Neural cell (in vitro differentiated cells): ENCODE measurements around the gene SHQ1.

Experiments
- EP300 ChIP-seq: fragments of 450-650 bp; conservative IDR thresholded peaks from 2 replicates; pipeline ENCODE4 v1.6.1; 2014; ENCODE audit warnings: antibody characterized with exemption, mild to moderate bottlenecking, moderate library complexity; ENCODE audit not compliant: poor library complexity, severe bottlenecking
- EZH2 ChIP-seq: fragments of 200-600, 300-800 bp; shearing (Covaris generic), sonication (generic); IDR thresholded peaks from 2 replicates; pipeline ENCODE4 v1.6.1; 2014; ENCODE audit warnings: antibody characterized with exemption, low read length, borderline replicate concordance, mild to moderate bottlenecking; ENCODE audit not compliant: insufficient read depth, poor library complexity, severe bottlenecking
- MXI1 ChIP-seq: fragments of 450-650 bp; conservative IDR thresholded peaks from 2 replicates; pipeline ENCODE4 v1.6.1; 2014; ENCODE audit warnings: antibody characterized with exemption, mild to moderate bottlenecking; ENCODE audit not compliant: poor library complexity, severe bottlenecking
- POLR2AphosphoS5 ChIP-seq: IDR thresholded peaks from 2 replicates; pipeline ENCODE4 v1.6.1; 2012
- RAD21 ChIP-seq: fragments of 450-650 bp; conservative IDR thresholded peaks from 2 replicates; pipeline ENCODE4 v1.6.1; 2014; ENCODE audit warnings: antibody characterized with exemption, mild to moderate bottlenecking, moderate library complexity
- TF ChIP-seq, protein P1 (sequence below): fragments of 450-650 bp; IDR thresholded peaks from 2 replicates; pipeline ENCODE4 v1.5.1; 2014; ENCODE audit warnings: antibody characterized with exemption, mild to moderate bottlenecking, moderate library complexity; ENCODE audit not compliant: poor library complexity, severe bottlenecking
- TF ChIP-seq, protein P2 (sequence below): IDR thresholded peaks from 2 replicates; pipeline ENCODE4 v1.6.1; 2012; ENCODE audit warnings: borderline replicate concordance

DNA sequence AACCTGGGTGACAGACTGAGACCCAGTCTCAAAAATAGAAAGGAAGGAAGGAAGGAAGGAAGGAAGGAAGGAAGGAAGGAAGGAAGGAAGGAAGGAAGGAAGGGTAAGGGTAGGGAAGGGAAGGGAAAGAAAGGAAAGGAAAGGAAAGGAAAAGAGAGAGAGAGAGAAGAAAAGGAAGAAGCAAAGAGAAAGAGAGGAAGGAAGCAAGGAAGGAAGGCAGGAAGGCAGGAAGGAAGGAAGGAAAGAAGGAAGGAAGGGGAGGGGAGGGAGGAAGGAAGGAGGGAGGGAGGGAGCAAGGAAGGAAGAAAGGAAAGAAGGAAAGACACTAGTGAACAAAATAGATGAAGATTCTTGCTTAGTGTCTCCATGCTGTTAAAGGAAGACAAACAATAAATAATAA lies 129.1 kb downstream of the SHQ1 start:
- TF ChIP-seq, protein P1, sequence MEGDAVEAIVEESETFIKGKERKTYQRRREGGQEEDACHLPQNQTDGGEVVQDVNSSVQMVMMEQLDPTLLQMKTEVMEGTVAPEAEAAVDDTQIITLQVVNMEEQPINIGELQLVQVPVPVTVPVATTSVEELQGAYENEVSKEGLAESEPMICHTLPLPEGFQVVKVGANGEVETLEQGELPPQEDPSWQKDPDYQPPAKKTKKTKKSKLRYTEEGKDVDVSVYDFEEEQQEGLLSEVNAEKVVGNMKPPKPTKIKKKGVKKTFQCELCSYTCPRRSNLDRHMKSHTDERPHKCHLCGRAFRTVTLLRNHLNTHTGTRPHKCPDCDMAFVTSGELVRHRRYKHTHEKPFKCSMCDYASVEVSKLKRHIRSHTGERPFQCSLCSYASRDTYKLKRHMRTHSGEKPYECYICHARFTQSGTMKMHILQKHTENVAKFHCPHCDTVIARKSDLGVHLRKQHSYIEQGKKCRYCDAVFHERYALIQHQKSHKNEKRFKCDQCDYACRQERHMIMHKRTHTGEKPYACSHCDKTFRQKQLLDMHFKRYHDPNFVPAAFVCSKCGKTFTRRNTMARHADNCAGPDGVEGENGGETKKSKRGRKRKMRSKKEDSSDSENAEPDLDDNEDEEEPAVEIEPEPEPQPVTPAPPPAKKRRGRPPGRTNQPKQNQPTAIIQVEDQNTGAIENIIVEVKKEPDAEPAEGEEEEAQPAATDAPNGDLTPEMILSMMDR: no peak
- TF ChIP-seq, protein P2, sequence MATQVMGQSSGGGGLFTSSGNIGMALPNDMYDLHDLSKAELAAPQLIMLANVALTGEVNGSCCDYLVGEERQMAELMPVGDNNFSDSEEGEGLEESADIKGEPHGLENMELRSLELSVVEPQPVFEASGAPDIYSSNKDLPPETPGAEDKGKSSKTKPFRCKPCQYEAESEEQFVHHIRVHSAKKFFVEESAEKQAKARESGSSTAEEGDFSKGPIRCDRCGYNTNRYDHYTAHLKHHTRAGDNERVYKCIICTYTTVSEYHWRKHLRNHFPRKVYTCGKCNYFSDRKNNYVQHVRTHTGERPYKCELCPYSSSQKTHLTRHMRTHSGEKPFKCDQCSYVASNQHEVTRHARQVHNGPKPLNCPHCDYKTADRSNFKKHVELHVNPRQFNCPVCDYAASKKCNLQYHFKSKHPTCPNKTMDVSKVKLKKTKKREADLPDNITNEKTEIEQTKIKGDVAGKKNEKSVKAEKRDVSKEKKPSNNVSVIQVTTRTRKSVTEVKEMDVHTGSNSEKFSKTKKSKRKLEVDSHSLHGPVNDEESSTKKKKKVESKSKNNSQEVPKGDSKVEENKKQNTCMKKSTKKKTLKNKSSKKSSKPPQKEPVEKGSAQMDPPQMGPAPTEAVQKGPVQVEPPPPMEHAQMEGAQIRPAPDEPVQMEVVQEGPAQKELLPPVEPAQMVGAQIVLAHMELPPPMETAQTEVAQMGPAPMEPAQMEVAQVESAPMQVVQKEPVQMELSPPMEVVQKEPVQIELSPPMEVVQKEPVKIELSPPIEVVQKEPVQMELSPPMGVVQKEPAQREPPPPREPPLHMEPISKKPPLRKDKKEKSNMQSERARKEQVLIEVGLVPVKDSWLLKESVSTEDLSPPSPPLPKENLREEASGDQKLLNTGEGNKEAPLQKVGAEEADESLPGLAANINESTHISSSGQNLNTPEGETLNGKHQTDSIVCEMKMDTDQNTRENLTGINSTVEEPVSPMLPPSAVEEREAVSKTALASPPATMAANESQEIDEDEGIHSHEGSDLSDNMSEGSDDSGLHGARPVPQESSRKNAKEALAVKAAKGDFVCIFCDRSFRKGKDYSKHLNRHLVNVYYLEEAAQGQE: no peak
- TF ChIP-seq EZH2: no peak
- no peak for TF ChIP-seq RAD21
- TF ChIP-seq POLR2AphosphoS5: no peak
- TF ChIP-seq MXI1: no peak
- TF ChIP-seq EP300: no peak
